Panc1 (cell line): ENCODE results near the gene IVNS1ABP. TPM values are rescaled to one million over a fixed set of nuclear protein-coding genes. Genes with fewer than 3 reads are reported as not detected.
"Not testable (repeated sequence)": the region's sequence is repeated elsewhere in the genome, so short reads cannot be mapped to it uniquely, and the experiment has no call there.

Source experiments
- ATAC-seq: fragments of 200-7000 bp; cut with Tn5 transposase; 2 replicates; pipeline ENCODE4 v1.9.1; 2020; ENCODE audit warnings: mild to moderate bottlenecking, moderate library complexity
- BruUV-seq: library from RNA; stranded (reverse); fragments of 400-500 nt; replicated peaks from 2 replicates; lab custom pipeline; 2021; lab: Mats Ljungman, UMichigan
- CTCF ChIA-PET: fragments of 300-600 bp; sonication (Branson Sonifier 250); formaldehyde crosslinking; loops from one replicate; lab custom pipeline; 2022; ENCODE audit warnings: antibody characterized with exemption; lab: Charles Lee
- POLR2A ChIA-PET: fragments of 300-600 bp; sonication (Branson Sonifier 250); formaldehyde crosslinking; loops from one replicate; lab custom pipeline; 2022; ENCODE audit warnings: antibody characterized with exemption; lab: Charles Lee
- DNase-seq: peaks from one replicate; pipeline ENCODE4 v3.0.0-alpha.2; 2010; ENCODE audit warnings: low read depth, low spot score
- H3K27ac ChIP-seq: 2 replicates; pipeline ENCODE4 v1.5.1; 2011; ENCODE audit warnings: mild to moderate bottlenecking, low read length, inconsistent platforms
- H3K27me3 ChIP-seq: fragments of 200-500 bp; sonication (Bioruptor generic); 2 replicates; pipeline ENCODE4 v1.6.0; 2014; ENCODE audit warnings: low read length, inconsistent platforms; ENCODE audit not compliant: control insufficient read depth, insufficient read depth
- H3K36me3 ChIP-seq: fragments of 200-500 bp; sonication (Bioruptor generic); 2 replicates; pipeline ENCODE4 v1.5.1; 2014; ENCODE audit warnings: inconsistent platforms, mild to moderate bottlenecking, low read length, moderate library complexity; ENCODE audit not compliant: control insufficient read depth, insufficient read depth
- H3K4me1 ChIP-seq: 2 replicates; pipeline ENCODE4 v1.5.1; 2011; ENCODE audit warnings: inconsistent platforms, mild to moderate bottlenecking, low read length, moderate library complexity; ENCODE audit not compliant: control insufficient read depth, insufficient read depth
- H3K4me3 ChIP-seq, 2 experiments: 2 replicates each; pipeline ENCODE4 v1.5.1; 2011 to 2012; ENCODE audit warnings: low read depth in 2 of 2, low read length in 2 of 2, mild to moderate bottlenecking in 2 of 2, inconsistent platforms in 1 of 2, moderate library complexity in 1 of 2
- H3K9me3 ChIP-seq: fragments of 200-500 bp; sonication (Bioruptor generic); 2 replicates; pipeline ENCODE4 v1.5.1; 2014; ENCODE audit warnings: low read depth, mild to moderate bottlenecking, inconsistent platforms, low read length, moderate library complexity; ENCODE audit not compliant: control insufficient read depth, insufficient read depth
- CTCF ChIP-seq: fragments of 450-650 bp; IDR thresholded peaks from 2 replicates; pipeline ENCODE4 v1.5.1; 2017; ENCODE audit warnings: mild to moderate bottlenecking
- POLR2AphosphoS5 ChIP-seq: IDR thresholded peaks from 2 replicates; pipeline ENCODE4 v1.6.1; 2012; ENCODE audit warnings: mild to moderate bottlenecking, low read depth, low read length, moderate library complexity
- REST ChIP-seq, 2 experiments: IDR thresholded peaks; 2 replicates each; pipeline ENCODE4 v1.6.1; 2011 to 2012; ENCODE audit warnings: low read depth in 2 of 2, control low read depth in 1 of 2, low read length in 1 of 2, mild to moderate bottlenecking in 1 of 2, moderate library complexity in 1 of 2; ENCODE audit not compliant: insufficient read depth in 1 of 2
- SIN3A ChIP-seq: IDR thresholded peaks from 2 replicates; pipeline ENCODE4 v1.6.1; 2012; ENCODE audit warnings: low read depth, mild to moderate bottlenecking, low read length, moderate library complexity, borderline replicate concordance; ENCODE audit not compliant: insufficient read depth
- TCF7L2 ChIP-seq: IDR thresholded peaks from 2 replicates; pipeline ENCODE4 v1.6.1; 2011; ENCODE audit warnings: mild to moderate bottlenecking, low read depth, low read length, inconsistent platforms
- in situ Hi-C: cut with HindIII; loops from 2 replicates; pipeline ENCODE4 v1.10.0; 2016; ENCODE audit warnings: low sequenced_read_pairs, low pct_unique_long_range_greater_than_20kb
- intact Hi-C: fragments of 100-400 bp; cut with micrococcal nuclease; formaldehyde crosslinking; loops from one replicate; pipeline ENCODE4 v1.10.0; 2022; ENCODE audit not compliant: unreplicated experiment
- total RNA-seq: library from RNA; stranded (reverse); gene quantifications from one replicate; pipeline ENCODE4 v1.2.1, GENCODE V29; 2021; ENCODE audit not compliant: unreplicated experiment

Gene IVNS1ABP
- total RNA-seq, 1 experiment from 2014 or later = 70.2 TPM

DNA sequence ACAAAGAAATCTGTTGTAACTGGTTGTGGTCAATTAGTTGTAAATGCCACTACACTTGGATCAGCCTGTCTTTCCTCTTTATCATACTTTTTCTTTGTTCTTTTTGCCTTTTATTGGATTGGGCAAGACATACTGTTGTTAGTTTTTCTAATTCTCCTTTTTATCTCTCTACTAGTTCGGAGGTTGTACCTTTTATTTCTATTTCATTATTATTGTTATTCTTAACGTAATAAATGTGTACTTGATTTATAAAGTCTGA is 59.2 kb downstream of the IVNS1ABP start:
- peak overlapping the region; percentile 48; the same call in 1 of the 2 replicates for H3K27ac ChIP-seq
- CTCF ChIA-PET = no interaction called here
- H3K9me3 ChIP-seq = no peaks in the 10 kb centered on the region
- ATAC-seq (no peak), DNase-seq (no peak)
- POLR2A ChIA-PET = no interaction called here
- peak overlapping the region; percentile 40 to 49; a peak in 3 of 4 replicates for H3K4me3 ChIP-seq
- intact Hi-C loops (no loop called here), in situ Hi-C loops (no loop called here)
- H3K36me3 ChIP-seq = no peaks in the 10 kb centered on the region
- BruUV-seq = no TSS peak
- TF ChIP-seq REST (IDR thresholded peaks at IDR 0.05; ENCODE audit: insufficient read depth in 1 of 2, low read depth in 2 of 2, low read length in 1 of 2) = no peak
- no peak for TF ChIP-seq CTCF
- TF ChIP-seq POLR2AphosphoS5 = no peak
- TF ChIP-seq SIN3A = no peak
- TF ChIP-seq TCF7L2 = no peak
- no peaks in the 10 kb centered on the region; the same call in none of the 2 replicates for H3K4me1 ChIP-seq
- H3K27me3 ChIP-seq = no peaks in the 10 kb centered on the region

GRCh38 chr1:185257116-185257949 is 59.7 kb downstream of the IVNS1ABP start:
- BruUV-seq, POLR2A ChIA-PET, intact Hi-C loops, in situ Hi-C loops, DNase-seq, H3K27me3 ChIP-seq, CTCF ChIA-PET, ATAC-seq, H3K36me3 ChIP-seq, H3K4me1 ChIP-seq, H3K9me3 ChIP-seq: not testable (repeated sequence)
- peak overlapping the region; percentile 40 to 49 for H3K4me3 ChIP-seq
- H3K27ac ChIP-seq = peak overlapping the region; percentile 48; the same call in 1 of the 2 replicates

- H3K4me3 ChIP-seq, H3K4me1 ChIP-seq, H3K27me3 ChIP-seq, H3K9me3 ChIP-seq, ATAC-seq, H3K27ac ChIP-seq, CTCF ChIA-PET, POLR2A ChIA-PET, in situ Hi-C loops, DNase-seq, H3K36me3 ChIP-seq, intact Hi-C loops, BruUV-seq: not testable (repeated sequence)
These were observed 61.4 kb downstream of the IVNS1ABP start for GRCh38 chr1:185255595-185255994.

GRCh38 chr1:185252404-185252803 is 64.6 kb downstream of the IVNS1ABP start:
- H3K4me1 ChIP-seq, in situ Hi-C loops, H3K9me3 ChIP-seq, H3K27me3 ChIP-seq, DNase-seq, ATAC-seq, H3K36me3 ChIP-seq, H3K27ac ChIP-seq, intact Hi-C loops, BruUV-seq, H3K4me3 ChIP-seq, CTCF ChIA-PET, POLR2A ChIA-PET: not testable (repeated sequence)

DNA sequence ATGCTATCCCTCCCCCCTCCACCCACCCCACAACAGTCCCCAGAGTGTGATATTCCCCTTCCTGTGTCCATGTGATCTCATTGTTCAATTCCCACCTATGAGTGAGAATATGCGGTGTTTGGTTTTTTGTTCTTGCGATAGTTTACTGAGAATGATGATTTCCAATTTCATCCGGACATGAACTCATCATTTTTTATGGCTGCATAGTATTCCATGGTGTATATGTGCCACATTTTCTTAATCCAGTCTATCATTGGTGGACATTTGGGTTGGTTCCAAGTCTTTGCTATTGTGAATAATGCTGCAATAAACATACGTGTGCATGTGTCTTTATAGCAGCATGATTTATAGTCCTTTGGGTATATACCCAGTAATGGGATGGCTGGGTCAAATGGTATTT is 65.1 kb downstream of the IVNS1ABP start:
- CTCF ChIA-PET, ATAC-seq, intact Hi-C loops, H3K4me3 ChIP-seq, H3K4me1 ChIP-seq, H3K36me3 ChIP-seq, H3K9me3 ChIP-seq, in situ Hi-C loops, H3K27me3 ChIP-seq, DNase-seq, POLR2A ChIA-PET, H3K27ac ChIP-seq, BruUV-seq: not testable (repeated sequence)
